HG03039 (cell line): ENCODE data around the gene COL15A1.

Source experiments
- ATAC-seq: cut with Tn5 transposase; IDR thresholded peaks from one replicate; pipeline ENCODE4 v1.9.1; 2021; ENCODE audit warnings: mild to moderate bottlenecking, moderate library complexity; ENCODE audit not compliant: unreplicated experiment

COL15A1 gene

DNA sequence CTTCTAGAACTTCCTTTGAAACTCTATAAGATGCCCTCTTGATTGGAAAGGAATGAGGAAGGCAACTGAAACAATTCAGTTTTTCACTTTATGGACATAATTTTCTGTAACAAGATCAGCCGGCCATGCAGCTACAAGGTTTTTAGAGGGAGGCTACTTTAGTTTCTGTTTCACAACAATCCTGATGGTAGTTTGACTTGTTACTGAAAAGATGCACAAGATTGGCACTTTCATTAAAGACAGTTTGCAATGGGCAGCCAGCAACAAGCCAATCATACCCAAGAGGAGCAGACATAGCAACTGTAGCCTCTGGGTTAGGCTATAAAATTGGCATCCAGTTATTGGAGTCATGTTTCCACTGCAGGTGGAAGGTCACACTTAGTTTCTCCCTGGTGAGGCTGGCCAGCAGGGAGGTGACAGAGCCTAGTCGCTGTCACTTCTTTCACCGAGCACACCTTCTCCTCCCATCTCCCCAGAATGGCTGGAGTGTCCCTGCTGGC lies 87.0 kb downstream of the COL15A1 start:
- no peak for ATAC-seq

DNA sequence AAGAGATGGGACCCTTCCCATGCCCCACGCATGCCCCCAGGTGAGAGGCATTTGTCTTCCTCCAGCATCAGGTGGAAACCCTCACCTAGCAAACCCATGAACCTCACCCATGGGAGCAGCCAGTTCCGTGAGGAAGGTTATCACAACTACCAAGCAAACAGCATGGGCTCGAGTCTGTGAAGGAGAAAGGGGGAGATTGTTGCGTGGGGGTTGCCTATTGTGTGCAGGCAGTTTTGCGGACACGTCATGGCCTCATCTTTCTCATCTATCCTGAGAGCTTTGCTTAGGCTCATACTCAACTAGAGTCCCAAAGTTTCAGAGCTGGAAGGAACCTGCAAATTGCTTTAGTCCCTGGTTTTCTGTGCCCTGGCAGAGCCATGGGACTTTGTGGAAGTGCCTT lies 87.6 kb downstream of the COL15A1 start:
- ATAC-seq, result no peak

DNA sequence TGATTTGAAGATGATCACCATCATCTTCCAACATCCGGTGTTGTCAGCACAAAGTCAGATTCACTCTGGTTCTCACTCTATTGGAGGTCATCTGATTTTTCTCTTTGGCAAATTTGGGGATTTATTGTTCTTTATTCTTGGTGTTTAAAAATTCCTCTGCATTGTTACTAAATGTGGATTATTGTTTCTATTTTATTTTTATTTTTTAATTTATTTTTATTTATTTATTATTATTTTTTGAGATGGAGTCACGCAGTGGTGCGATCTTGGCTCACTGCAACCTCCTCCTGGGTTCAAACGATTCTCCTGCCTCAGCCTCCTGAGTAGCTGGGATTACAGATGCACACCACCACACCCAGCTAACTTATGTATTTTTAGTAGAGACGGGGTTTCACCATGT lies 88.3 kb downstream of the COL15A1 start:
- ATAC-seq, result no peak

DNA sequence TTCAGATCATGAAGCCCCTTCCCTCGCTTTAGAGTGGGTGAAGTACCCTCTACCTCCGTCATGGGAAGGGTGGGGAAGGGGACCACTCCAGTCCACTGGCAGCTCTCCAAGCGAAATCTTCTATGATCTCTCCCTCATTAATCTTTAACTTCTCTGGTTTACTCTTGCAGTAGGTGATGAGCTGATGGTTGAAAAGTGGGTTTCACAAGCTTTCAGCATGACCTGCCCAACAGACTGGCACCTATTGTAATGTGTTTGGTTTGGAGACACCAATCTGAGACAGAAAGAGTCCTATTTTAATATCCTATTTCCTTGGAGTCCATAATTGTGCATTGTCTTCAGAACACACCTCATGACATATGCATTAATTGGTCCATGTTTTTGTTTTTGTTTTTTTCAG lies 90.4 kb downstream of the COL15A1 start:
- ATAC-seq, result no peak

DNA sequence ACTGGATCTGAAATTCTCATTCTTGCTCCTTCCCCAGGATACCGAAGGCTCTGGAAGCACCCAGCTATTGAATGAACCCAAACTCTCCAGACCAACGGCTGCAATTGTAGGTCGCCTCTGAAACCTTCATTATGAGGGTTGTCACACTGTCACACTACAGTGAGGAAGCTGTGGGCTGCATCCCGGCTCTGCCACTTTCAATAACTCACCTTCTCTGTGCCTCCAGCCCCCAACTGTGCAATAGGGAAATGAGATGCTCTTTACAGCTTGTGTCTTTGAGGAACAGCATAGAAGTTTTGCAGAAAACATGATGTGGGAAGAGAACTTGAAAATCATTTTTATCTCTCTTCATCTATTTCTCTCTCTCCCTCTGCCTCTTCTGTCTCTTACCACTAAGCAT lies 91.6 kb downstream of the COL15A1 start:
- no peak for ATAC-seq

DNA sequence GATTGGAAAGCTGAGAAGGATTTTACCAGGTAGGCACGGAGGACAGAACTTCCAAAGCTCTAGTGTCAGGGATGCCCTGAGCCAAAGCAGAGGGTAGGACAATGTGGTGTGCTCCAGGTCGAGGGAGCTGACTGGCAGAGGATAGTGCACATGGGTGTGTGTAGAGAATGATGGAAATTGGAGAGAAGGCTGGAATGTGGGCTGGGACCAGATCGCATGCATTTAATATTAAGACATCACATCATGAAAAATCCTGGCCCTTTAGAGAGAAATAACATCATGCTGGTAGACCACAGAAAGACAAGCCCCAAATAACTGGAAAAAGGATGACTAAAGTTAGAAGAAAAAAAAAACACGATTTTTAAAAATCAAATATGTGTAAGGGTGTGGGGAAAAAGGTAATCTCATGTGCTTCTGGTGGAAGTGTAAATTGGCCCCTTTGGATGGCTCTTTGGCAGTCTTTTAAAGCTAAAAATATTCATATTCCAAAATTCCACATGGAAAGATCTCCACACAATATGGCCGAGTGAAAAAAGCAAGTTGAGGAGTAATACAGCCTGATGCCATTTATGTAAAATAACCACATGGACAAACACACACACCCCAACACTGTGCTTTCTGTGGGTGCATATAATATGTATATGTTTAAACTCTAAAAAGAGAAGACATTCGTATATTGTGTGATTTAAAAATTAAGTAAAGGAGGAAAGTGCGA lies 94.2 kb downstream of the COL15A1 start:
- ATAC-seq, result no peak

DNA sequence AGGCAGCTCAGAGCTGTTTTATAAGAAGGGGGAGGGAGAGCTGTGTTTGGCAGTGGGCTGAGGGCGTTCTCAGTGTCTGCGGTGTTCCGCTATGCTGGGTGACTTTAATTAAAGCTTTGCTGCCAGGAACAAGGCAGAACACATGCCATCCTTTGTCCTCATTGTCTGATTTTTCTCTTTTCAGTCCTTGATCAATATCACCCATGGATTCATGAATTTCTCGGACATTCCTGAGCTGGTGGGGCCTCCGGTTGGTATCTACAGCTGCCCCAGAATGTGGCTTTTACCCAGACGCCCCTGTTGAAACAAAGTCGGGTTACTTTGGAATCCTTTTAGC lies 94.7 kb downstream of the COL15A1 start:
- no peak for ATAC-seq

DNA sequence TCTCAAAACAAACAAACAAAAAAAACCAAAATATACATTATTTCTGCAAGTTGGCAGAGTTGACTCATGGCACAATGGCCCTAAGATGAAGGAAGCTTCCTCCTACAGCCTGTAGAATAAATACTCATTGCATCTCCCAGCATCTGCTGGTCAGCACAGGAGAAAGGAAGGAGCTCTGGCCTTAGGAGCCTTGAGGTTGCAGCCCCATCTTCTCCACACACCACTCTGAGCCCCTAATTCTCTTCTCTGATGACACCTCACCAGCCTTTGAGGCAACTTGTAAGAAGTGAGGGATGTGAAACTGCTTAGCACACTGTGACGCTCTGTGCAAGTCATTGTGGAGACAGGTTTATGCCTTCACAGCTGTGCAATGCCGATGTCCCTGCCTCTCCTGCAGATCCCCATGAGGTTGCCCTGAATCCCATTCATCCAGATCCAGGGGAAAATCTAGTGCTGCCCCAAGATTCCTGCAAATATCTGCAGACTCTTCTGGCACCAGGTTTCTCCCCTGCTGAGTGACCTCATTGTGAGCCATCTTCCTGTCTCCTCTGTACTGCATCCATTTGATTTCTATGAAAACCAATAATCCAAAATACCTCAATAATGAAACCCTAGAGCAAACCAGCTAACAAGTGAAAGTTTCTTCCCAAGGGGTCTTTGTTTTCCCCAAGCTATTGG lies 95.9 kb downstream of the COL15A1 start:
- no peak for ATAC-seq

DNA sequence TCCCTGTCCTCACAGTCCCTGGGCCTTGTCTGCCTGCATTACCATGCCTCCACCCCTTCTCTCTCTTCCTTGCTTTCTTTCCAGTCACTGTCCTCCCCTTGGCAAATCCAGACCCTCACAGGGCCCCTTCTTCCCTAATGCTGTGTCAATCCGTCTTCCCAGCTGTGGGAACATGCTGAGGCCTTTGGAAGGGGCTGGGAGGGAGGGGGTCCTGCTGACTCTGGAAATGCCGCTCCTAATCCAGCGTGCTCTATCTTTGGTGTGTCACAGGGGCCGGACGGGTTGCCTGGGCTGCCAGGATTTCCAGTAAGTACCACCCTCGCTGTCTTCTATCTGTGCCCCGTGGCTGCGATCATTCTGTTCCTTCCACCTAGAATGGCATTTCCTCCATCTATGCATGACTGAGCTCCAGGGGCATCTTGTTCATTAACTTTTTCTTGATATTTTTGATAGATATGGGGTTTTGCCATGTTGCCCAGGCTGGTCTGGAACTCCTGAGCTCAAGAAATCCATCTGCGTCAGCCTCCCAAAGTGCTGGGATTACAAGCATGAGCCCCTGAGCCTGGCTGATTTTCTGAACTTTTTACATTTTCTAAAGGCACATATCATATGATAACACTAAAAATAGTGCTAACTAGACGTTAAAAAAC lies 96.7 kb downstream of the COL15A1 start:
- no peak for ATAC-seq

DNA sequence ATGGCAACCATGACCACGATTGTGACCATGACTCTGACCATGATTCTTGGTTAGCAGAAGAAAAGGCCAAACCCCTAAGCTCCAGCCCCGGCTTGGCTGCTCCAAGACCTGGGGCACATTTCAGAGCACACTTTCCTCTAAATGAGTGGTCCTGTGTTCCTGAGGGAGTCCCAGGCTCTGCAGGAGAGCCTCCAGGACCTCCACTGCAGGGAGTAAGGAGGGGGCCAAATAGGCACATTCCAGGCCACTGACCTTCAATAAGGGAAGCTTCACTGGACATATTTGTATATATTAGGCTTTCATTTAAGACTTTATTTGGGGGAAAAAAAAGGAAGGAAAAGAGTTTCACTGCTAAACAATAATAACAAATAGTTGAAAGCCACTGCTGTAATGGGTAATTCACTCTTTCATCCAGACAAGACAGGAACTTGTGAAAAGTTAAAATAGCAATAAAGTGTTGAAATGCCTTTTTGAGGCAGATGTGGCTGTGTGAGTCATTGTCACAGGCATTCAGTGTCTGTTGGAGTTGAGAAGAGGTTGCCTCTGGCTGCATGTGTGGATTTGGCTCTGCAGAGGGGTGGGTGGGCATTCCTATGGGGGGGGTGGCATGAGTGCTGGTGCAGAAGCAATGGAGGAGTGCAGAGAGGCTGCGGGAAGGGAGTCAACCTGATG lies 97.3 kb downstream of the COL15A1 start:
- ATAC-seq, result no peak

DNA sequence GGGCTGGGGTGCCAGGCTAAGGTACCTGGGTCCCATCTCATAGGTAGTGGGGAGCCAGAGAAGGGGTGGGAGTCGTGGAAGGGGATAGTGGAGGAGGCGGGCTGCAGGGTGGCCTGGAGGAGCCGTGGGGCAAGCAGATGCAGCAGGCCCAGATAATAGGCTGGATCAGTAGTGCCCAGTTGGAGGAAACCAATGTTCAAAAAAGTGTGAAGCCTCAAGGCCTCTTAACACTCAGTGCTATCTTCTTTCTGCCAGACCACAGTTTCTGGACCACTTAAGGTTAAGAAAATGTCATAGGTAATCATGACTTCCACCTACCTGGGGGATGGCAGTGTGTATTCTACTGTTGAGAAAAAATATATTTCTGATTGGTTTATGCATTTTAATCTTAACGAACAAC lies 97.9 kb downstream of the COL15A1 start:
- no peak for ATAC-seq

DNA sequence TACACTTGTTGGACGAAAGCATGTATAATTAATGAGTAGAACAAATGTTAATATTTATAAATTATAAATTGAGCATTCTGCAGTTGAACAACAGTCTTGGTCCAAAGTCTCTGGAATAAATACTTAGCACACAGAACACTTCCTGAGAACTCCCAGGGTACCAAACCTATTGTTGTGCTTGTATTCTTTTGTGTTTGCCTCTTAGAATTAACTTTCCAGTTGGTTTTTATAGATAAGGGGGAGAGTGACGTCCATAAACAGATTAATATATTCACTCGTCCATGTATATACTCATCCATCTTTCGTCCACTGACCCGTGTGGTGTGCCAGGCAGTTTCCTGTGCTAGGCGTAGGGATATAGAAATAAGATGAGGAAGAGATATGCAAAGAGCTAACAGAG lies 98.9 kb downstream of the COL15A1 start:
- no peak for ATAC-seq

DNA sequence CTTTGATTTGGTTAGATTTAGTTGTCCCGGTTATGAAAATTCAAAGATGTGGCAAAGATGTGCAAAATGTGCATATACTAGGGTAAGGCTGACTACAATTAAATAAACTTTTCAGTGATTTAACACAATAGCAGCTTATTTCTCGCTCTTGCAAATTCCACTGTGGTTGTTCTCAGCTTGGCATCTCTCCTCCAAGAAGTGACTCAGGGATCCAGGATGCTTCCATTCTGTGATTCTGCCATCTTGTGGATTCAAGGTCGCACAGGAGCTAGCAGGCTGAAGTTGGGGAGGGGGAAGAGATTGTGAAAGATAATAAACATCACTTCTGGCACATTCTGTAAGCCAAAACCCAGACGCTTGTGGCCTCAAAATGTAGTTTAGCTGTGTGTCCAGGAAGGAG lies 101.1 kb downstream of the COL15A1 start:
- no peak for ATAC-seq

DNA sequence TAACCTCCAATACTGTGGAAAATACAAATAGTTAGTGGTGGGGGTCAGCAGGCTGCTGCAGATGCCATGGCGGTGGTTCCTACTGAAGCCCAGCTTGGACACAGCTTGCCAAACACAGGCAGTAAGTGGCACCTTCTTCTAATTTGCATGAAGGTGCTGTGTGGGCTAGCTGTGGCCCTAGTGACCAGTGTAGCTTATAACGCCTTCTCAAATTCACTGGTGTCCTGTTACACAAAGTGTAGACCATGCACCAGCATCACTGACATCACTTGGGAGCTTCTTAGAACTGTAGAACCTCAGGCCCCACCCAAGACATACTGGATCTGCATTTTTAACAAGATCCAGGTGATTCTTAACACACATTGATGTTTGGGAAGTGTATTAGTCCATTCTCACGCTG lies 102.4 kb downstream of the COL15A1 start:
- ATAC-seq, result no peak

DNA sequence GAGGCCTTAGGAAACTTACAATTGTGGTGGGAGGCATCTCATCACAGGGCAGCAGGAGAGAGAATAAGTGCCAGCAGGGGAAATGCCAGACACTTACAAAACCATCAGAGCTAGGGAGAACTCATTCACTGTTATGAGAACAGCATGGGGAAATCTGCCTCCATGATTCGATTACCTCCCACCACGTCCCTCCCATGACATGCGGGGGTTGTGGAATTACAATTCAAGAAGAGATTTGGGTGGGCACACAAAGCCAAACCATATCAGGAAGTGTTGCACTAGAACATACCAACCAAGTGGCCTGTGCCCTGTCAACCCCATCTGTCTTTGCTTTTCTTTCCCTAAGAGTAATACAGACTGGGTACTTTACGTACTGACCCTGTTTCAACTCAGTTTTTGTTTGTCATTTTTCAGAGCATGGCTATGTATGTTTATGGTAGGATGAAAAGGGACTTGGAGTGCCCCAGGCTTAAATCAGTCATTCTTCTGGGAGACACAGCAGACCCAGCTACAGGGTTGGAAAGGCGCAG lies 102.9 kb downstream of the COL15A1 start:
- no peak for ATAC-seq

DNA sequence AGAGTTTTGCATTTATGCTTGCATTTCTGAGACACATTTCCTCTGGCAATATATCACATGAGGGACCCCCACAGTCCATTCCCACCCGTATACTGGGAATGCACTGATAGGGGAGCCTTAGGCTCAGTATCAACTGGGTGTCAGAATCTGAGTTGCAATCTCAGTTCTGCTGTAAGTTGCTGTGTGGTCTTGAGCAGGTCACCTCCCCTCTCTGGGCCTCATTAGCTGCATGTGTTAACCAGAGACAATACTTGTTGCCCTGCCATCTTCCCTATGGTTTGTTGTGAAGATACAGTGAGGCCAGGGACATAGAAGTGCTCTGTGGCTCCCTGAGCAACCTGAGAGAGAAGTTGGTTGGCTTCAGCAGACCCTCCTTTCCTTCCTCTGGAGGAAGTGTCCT lies 105.5 kb downstream of the COL15A1 start:
- ATAC-seq, result no peak

DNA sequence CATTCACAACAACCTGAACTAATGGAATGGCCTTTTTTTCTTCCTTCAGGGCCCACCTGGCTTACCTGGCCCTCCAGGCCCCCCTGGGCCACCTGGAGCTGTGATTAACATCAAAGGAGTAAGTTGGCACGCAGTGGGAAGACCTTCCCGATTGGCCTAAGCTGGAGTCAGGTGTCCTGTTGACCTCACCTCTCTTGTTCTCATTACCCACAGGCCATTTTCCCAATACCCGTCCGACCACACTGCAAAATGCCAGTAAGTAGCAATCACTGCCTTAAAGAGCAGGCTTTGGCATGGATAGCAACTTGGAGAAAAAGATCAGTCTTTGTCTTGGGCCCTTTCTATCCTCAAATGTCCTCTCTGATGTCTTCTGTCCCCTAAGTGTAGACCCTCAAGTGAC lies 105.9 kb downstream of the COL15A1 start:
- no peak for ATAC-seq

DNA sequence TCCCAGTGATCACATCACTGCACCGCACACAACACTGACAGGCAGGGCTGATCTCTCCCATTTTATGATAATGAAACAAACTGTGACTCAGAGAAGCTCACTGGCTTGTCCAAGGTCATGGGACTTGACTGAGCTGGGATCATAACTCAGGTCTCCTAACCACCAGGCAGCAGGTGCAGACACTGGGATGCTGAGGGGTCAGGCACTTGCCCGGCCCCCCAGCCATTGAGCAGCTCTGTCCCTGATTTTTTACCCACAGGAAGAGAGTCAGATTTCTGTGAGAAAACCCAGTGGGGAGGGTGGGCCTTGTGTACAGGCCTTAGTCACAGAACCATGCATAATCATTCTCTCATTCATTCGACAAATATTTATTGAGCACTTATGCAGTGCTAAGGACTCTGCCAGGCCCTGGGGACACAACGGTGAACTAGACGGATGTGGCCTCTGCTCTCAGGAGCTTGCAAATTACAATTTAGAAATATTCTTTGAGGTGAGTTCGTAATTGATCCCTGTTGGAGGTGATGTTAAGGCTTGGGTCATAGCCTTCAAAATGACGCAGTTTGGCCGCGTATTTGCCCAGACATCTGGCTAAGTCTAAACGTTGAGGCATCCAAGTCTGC lies 106.7 kb downstream of the COL15A1 start:
- no peak for ATAC-seq

DNA sequence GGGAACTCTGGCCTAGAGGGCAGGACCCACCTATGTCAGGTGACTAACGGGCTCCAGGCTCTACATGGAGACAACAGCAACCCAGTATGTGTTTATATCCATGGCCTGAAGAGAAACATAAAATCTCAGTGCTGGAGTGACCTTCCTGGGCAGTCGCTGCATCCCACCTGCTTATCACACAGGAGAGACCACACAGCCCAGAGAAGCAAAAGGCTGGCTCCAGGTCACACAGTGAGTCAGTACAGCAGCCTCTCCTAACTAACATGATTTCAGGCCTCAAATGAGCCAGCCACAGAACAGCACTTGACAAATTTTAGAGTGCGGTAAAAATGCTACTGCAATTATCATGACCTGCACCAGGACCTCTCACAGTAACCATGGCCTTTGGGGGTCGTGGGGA lies 107.2 kb downstream of the COL15A1 start:
- ATAC-seq, result no peak

DNA sequence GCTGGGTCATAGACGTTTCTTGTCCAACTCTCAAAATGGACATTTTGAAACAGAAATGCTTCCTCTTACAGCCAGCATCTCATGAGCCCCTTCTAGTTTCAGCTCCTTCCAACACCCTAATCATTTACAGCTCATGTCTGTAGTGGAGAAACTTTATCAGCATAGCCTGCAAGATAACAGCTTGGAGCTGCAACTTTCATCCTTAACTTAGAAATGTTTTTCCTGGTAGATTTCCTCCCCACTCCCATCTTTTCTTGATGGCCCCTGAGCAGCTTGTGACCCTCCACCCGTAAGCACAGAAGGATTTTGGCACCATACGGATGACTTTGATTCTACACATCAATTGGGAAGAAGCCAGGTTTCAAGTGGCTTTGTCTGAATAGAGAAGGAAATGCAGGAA lies 107.7 kb downstream of the COL15A1 start:
- no peak for ATAC-seq

DNA sequence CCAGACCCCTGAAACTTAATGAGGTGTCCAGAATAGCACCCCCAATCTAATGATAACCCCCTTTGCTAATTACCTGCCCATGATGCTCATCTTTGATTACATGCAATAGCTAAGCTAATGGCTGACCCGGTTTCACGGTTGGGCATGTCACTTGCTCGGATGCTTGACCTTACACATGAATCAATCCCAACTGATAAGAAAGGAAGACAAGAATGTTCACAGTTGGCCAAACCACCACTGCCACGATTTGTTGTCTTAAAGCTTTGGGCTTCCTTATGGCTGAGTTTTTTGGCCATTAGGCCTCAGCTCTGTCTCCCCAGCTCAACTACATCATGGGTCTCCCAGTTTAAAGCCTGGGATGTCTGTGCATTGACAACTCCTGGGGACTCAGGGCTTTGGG lies 108.1 kb downstream of the COL15A1 start:
- no peak for ATAC-seq
